ENCODE measurements around the gene NUBPL.

DNA sequence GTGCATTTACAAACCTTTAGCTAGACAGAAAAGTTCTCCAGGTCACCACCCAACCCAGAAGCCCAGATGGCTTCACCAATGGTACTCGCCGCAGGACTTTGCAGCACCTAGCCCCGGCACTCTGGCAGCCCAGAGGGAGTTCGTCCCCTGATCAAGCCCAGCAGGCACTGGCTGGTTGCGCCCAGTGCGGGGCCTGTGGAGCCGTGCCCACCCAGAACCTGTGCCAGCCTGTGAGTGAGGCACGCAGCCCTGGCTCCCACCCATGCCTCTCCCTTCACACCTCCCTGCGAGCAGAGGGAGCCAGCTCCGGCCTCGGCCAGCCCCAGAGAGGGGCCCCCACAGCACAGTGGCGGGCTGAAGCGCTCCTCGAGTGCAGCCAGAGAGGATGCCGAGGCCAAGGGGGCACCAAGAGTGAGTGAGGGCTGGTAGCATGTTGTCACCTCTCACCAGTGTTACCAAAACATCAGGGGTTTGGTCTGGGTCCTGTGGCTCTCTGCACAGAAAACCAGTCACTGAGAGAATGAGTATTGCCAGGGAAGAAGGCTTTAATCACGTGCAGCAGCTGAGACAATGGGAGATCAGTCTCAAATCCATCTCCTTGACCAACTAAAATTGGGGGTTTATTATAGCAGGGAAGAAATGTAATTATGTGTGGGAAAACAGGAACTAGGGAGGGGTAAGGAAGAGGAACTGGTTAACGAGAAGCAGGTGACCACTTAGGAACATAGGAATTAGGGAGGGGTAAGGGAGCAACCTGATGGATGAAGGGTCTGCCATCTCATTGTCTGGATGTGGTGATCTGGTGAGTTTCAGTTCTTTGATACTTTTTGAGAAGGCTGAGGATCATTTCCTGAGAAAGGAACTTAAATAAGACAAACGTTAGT lies 151.3 kb downstream of the NUBPL start:
- TF ChIP-seq POLR2AphosphoS5 (IDR thresholded peaks at IDR 0.05) = no peak
- TF ChIP-seq CTCF (IDR thresholded peaks at IDR 0.05) = no peak

Measured in sigmoid colon (tissue), 4 donors.